ENCODE data around the gene VSTM4.

Gene VSTM4

GRCh38 chr10:49066944-49067730 lies 48.2 kb downstream of the VSTM4 start:
- no peak for DNase-seq

- DNase-seq: no peak
These were observed 53.1 kb downstream of the VSTM4 start for GRCh38 chr10:49062229-49062628.

GRCh38 chr10:49061667-49062066 lies 53.7 kb downstream of the VSTM4 start:
- no peak for DNase-seq

- DNase-seq: no peak
These were observed 56.7 kb downstream of the VSTM4 start for GRCh38 chr10:49058463-49059255.

- no peak for DNase-seq
These were observed 58.0 kb downstream of the VSTM4 start for GRCh38 chr10:49057231-49057880.

- no peak for DNase-seq
These were observed 59.0 kb downstream of the VSTM4 start for GRCh38 chr10:49056356-49056755.

- DNase-seq: no peak
These were observed 60.0 kb downstream of the VSTM4 start for GRCh38 chr10:49055221-49055849.

- DNase-seq: no peak
These were observed 60.6 kb downstream of the VSTM4 start for GRCh38 chr10:49054753-49055152.

GRCh38 chr10:49053998-49054692 lies 61.2 kb downstream of the VSTM4 start:
- DNase-seq: no peak

GRCh38 chr10:49053053-49053997 lies 62.0 kb downstream of the VSTM4 start:
- no peak for DNase-seq

- no peak for DNase-seq
These were observed 63.3 kb downstream of the VSTM4 start for GRCh38 chr10:49052069-49052468.

GRCh38 chr10:49050906-49051305 lies 64.4 kb downstream of the VSTM4 start:
- no peak for DNase-seq

GRCh38 chr10:49050366-49050765 lies 65.0 kb downstream of the VSTM4 start:
- no peak for DNase-seq

- DNase-seq: no peak
These were observed 65.7 kb downstream of the VSTM4 start for GRCh38 chr10:49049660-49050059.

- DNase-seq: no peak
These were observed 68.1 kb downstream of the VSTM4 start for GRCh38 chr10:49047128-49047639.

- DNase-seq: no peak
These were observed 70.8 kb downstream of the VSTM4 start for GRCh38 chr10:49044293-49045193.

- no peak for DNase-seq
These were observed 74.7 kb downstream of the VSTM4 start for GRCh38 chr10:49040601-49041000.

- no peak for DNase-seq
These were observed 75.9 kb downstream of the VSTM4 start for GRCh38 chr10:49039409-49039808.

- DNase-seq: no peak
These were observed 76.6 kb downstream of the VSTM4 start for GRCh38 chr10:49038711-49039110.

GRCh38 chr10:49037187-49037586 lies 78.1 kb downstream of the VSTM4 start:
- DNase-seq: no peak

Data from NCI-H1694 (cell line).